Activated naive CD8-positive, alpha-beta T cell treated with anti-CD3 and anti-CD28 coated beads, Interleukin-2, amount 50 U/mL, for 16 hours (primary cell): ENCODE measurements around the gene GRWD1.
"Not testable (repeated sequence)": the region's sequence is repeated elsewhere in the genome, so short reads cannot be mapped to it uniquely, and the experiment has no call there.

Experiments used
- DNase-seq: peaks from one replicate; pipeline ENCODE4 v3.0.0-alpha.2; 2020; ENCODE audit warnings: low read depth, low spot score

The GRWD1 gene

GRCh38 chr19:48479686-48480085 lies 33.9 kb downstream of the GRWD1 start:
- DNase-seq, result no peak

GRCh38 chr19:48480183-48480557 lies 34.4 kb downstream of the GRWD1 start:
- DNase-seq, result no peak

GRCh38 chr19:48480558-48481500 lies 35.0 kb downstream of the GRWD1 start:
- DNase-seq, result no peak

DNA sequence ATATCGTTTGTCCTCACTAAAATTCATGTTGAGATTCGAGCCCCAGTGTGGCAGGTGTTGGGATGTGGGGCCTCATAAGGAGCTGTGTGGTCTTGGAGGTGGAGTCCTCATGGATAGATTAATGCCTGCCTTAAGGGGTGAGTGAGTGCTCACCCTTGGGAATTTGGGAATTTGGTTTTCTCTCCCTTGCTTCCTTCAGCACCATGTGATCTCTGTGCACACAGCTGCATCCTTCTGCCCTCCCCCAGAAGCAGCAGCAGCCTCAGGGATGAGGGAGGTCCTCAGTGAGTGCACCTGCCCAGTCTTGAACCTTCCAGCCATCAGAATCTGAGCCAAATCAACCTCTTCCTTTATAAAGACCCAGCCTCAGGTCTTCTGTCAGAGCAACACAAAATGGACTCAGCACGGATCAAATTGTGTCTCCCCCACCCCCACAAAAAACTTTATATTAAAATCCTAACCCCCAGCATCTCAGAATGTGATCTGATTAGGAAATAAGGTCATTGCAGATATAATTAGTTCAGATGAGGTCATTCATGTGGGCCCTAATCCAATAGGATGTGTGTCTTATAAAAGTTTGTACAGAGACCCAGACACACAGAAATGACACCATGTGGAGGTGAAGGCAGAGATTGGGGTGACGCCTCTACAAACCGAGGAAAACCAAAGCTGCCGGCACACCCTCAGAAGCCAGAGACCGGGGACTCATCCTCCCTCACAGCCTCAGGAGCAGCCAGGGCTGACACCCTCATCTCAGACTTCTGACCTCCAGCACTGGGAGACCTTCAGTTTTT lies 36.3 kb downstream of the GRWD1 start:
- DNase-seq, result no peak

- no peak for DNase-seq
These were observed 37.5 kb downstream of the GRWD1 start for GRCh38 chr19:48483301-48483700.

GRCh38 chr19:48484247-48484893 lies 38.6 kb downstream of the GRWD1 start:
- DNase-seq, result no peak

DNA sequence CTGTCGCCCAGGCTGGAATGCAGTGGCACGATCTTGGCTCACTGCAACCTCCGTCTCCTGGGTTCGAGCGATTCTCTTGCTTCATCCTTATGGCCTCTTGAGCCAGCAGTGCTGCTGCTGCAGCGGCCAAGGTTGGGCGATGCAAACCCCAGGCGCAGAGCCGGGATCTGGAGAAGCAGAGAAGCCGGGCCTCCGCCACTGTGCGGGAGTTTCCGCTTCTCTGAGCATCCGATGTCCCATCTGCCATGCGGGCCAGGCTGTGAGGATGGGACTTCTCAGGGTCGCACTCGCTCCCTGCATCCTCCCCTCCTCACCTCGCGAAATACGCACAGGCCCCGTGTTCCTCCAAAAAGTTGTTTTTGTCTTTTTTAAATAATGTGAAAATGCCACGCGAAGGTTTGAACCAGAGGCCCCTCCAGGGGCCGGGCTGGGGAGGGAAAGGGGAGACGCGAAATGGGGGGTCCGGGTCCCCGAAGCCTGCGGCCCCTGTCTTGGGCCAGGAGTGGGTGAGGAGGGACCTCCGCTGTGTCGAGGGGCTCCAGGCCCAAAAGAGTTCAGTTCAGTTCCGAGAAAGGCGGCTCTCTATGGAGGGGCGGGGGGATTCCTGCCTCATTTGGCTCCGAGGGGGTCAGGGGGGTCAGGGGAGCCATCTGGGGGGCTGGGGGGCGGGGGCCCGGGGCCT lies 39.3 kb downstream of the GRWD1 start:
- DNase-seq, result no peak

DNA sequence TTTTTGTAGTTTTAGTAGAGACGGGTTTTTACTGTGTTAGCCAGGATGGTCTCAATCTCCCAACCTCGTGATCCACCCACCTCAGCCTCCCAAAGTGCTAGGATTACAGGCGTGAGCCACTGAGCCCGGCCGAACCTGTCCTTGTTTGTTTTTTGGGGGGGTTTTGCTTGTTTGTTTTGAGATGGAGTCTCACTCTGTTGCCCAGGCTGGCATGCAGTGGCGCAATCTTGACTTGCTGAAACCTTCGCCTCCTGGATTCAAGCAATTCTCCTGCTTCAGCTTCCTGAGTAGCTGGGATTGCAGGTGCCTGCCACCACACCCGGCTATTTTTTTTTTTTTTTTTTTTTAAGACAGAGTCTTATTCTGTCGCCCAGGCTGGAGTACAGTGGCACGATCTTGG lies 40.9 kb downstream of the GRWD1 start:
- not testable (repeated sequence) for DNase-seq

GRCh38 chr19:48487544-48487943 lies 41.8 kb downstream of the GRWD1 start:
- no peak for DNase-seq

GRCh38 chr19:48487948-48488347 lies 42.2 kb downstream of the GRWD1 start:
- no peak for DNase-seq

DNA sequence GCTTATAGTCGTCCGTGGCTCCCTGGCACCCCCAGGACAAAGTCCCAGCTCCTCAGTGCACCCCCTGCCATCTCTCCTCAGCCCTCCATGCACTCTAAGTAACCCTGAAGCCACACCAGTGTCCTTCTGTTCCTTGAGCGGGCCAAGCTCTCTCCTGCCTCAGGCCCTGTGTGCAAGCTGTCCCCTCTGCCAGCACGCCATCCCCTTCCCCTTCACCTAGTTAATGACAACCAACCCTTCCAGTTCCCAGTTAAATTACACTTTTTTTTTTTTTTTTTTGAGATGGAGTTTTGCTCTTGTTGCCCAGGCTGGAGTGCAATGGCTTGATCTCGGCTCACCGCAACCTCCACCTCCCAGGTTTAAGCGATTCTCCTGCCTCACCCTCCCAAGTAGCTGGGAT lies 42.7 kb downstream of the GRWD1 start:
- DNase-seq, result not testable (repeated sequence)

GRCh38 chr19:48489608-48490216 lies 43.9 kb downstream of the GRWD1 start:
- DNase-seq, result peak; percentile 63

GRCh38 chr19:48490981-48491792 lies 45.4 kb downstream of the GRWD1 start:
- peak; percentile 14 for DNase-seq

GRCh38 chr19:48491793-48492123 lies 46.0 kb downstream of the GRWD1 start:
- no peak for DNase-seq

DNA sequence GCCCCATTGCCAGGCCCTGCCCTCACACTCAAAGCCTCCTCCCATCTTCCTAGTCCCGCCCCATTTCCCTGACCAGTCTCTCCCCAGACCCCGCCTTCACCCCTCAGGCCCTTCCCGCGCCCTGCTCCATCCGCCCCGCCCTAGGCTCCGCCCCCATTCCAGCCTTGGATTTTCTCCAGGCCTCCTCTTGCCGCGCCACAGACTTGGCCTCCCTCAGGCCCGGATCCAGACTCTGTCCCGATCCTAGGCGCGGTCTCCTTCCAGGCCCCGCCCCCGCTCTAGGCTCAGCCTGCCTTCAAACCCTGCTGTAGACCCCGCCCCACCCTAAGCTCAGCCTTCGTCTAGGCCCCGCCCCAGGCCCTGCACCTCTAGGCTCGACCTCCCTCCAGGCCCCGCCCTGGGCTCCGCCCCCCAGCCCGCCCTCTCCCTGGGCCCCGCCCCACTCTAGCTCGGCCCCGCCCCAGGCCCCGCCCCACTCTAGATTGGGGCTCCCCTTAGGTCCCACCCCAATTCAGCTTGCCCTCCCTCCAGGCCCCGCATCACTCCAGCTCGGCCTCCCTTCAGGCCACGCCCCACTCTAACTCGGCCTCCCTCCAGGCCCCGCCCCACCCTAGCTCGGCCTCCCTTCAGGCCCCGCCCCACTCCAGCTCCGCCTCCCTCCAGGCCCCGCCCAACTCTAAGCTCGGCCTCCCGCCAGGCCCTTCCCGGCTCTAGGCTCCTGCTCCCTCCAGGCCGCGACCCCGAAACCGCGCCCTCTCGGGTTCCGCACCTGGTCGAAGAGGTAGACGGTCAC lies 47.3 kb downstream of the GRWD1 start:
- peak; percentile 47 for DNase-seq

GRCh38 chr19:48493718-48494401 lies 48.1 kb downstream of the GRWD1 start:
- DNase-seq, result no peak

- no peak for DNase-seq
These were observed 49.6 kb downstream of the GRWD1 start for GRCh38 chr19:48495396-48495795.

- no peak for DNase-seq
These were observed 51.4 kb downstream of the GRWD1 start for GRCh38 chr19:48496959-48497727.
